ENCODE results near the gene SLC13A2. TPM values are rescaled to one million over a fixed set of nuclear protein-coding genes. Genes with fewer than 3 reads are reported as not detected.

The SLC13A2 gene
- total and polyA plus RNA-seq, 9 of the 15 experiments (the other 6 are each of a cell fraction or from before 2014, with no cell fraction given) = 0.13 TPM; not detected in 8

GRCh38 chr17:28527181-28527681 is 53.8 kb downstream of the SLC13A2 start (continued):
- TF ChIP-seq CUX1 (CRISPR knock-in tag; IDR thresholded peaks at IDR 0.05) (no peak), ZNF263 (CRISPR knock-in tag; IDR thresholded peaks at IDR 0.05; ENCODE audit: borderline replicate concordance) (no peak), ZC3H8 (IDR thresholded peaks at IDR 0.05) (no peak), MECOM (CRISPR knock-in tag; IDR thresholded peaks at IDR 0.05) (no peak), SMAD4 (CRISPR knock-in tag; conservative IDR thresholded peaks at IDR 0.05) (peak; percentile 97), NR4A1 (CRISPR knock-in tag; IDR thresholded peaks at IDR 0.05) (no peak), NR4A1 (tag; IDR thresholded peaks at IDR 0.05) (peak; percentile 96), ZNF354B (CRISPR knock-in tag; IDR thresholded peaks at IDR 0.05) (no peak), ZNF77 (CRISPR knock-in tag; IDR thresholded peaks at IDR 0.05) (no peak), ZNF445 (CRISPR knock-in tag; IDR thresholded peaks at IDR 0.05; ENCODE audit: low read depth) (peak; percentile 26; the same call in 1 of the 2 replicates), IRF1 (CRISPR knock-in tag; IDR thresholded peaks at IDR 0.05; ENCODE audit: borderline replicate concordance) (no peak), PATZ1 (CRISPR knock-in tag; IDR thresholded peaks at IDR 0.05; ENCODE audit: borderline replicate concordance) (no peak), E2F6 (IDR thresholded peaks at IDR 0.05; ENCODE audit: borderline replicate concordance in 1 of 2, extremely low read depth in 1 of 2, insufficient read depth in 1 of 2, insufficient read length in 1 of 2, low read depth in 1 of 2, low read length in 1 of 2, poor library complexity in 1 of 2, severe bottlenecking in 1 of 2) (peak in 1 of 2 experiments; percentile 19), HDAC2 (IDR thresholded peaks at IDR 0.05) (peak; percentile 79), CHAMP1 (IDR thresholded peaks at IDR 0.05) (peak; percentile 89), HIVEP1 (CRISPR knock-in tag; IDR thresholded peaks at IDR 0.05) (no peak), SMC3 (conservative IDR thresholded peaks at IDR 0.05; ENCODE audit: insufficient read depth, low read depth, low read length) (no peak)
